GM19099 (cell line): ENCODE measurements around the gene SAXO1.

Experiments used
- POLR2A ChIP-seq: IDR thresholded peaks from 3 replicates; pipeline ENCODE4 v1.6.1; 2011; ENCODE audit warnings: low read depth; ENCODE audit not compliant: insufficient read length; ENCODE audit errors: extremely low read depth

Gene SAXO1

DNA sequence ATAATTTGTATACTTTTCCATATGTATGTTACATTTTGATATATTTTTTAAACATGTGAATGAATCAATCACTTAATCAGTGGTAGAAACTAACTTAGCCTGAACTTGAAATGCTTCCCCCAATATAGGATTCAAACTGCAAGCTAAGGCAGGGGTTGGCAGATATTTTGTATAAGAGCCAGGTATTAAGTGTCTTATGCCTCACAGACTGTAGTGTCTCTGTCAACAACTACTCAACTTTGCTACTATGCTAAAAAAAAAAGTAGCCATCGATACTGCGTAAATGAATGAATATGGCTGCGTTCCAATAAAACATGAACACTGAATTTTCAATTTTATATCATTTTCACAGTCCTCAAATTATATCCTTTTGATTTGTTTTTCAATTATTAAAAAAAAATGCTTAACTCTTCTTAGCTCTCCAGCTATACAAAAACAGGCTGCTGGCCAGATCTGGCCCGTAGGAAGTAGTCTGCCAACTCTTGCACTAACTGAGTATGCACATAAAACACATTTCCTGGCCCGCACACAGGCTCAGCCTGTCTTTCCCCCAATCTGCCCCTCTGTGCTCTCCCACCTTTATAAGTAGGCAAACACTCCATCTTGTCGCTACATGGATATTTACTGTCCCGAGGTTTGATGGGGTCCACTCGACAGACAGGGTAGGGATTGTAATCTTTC is 91.8 kb downstream of the SAXO1 start:
- TF ChIP-seq POLR2A, result no peak

DNA sequence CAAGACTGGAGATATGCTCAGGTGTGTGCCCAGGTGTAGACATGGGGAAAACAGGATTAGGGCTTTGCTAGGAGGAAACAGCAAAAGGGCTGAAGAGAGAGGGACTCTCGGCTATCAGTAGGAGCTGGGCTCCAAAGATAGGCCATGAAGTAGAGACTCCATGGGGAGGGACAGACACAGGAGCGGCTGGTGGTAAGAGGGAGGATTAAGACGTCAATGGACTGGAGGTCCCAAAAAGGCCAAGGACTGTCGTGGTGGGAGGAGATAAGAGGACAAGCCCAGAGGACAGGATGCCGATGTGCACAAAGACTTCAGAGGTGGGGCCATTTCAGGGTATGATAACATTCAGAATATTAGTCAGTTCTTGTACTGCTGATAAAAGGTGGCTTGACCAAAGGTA is 93.1 kb downstream of the SAXO1 start:
- no peak for TF ChIP-seq POLR2A

DNA sequence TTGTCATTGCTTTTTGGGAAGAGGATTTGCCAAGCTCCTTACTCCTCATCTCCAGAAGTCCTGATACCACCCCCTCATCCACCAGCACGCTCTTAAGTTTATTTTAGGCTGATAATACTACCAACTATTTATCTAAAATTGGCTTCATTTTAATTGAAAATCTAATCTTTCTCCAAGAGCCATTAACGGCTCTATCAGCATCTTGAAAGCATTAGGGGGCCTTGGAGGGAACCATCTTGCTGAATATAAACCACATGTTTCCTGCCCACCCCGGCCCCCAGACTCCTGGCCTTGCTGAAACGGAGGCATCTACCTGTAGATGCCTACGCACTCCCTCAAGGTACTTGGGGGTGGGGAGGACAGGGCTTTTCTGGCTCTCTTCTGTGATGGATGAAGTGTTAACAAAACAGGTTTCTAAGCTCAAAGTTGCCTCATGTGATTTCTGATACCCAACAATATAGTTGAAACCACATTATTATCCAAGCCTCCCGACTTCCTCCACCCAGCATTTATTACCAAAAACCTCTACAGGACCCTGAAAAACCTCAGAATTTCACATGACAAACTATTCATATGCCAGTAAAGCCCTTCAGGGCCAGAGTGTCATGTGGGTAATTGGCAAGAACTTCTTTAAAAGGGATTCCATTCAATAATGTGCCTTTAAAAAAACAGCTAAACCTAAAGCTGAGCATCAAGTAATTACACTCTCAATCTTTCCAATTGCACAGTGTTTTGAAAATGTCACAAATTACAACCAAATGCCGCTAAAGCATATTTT is 96.7 kb downstream of the SAXO1 start:
- TF ChIP-seq POLR2A, result no peak

DNA sequence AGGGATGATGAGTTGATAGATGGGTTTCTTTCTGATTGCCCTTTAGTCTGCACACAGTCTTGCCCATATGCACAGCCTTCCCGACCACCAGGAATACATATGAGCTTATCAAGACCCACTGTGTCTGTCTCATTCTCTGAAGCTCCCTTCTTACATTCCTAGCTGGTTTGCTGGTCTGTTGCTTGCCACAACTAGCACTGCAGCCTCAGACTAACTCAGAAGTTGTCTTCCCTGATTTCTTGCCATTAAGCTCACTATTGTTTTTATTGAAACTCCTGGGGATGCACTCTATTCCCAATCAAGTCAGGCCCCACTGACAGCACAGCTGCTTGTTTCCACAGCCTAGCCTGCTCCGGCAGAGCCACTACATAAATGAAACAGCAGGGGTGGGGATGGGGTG is 97.5 kb downstream of the SAXO1 start:
- no peak for TF ChIP-seq POLR2A

DNA sequence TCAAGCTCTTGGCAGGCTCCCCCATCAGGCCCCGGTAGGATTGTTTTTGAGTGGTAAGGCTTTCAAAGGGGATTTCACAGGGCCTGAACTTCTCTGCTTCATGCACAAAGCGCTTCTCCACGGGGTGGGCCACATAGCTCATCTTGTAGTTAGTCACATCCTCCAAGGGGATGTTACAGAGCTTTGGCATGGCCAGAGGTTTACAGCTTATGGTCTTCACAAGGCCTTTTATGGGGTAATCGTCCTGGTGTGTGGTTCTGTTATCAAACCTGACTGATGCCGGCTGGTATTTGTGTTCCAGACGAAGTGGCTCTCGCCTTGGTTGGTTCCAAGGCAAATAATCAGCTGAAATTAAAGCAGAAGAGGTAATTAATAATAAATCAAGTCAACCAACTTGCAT is 104.3 kb downstream of the SAXO1 start:
- no peak for TF ChIP-seq POLR2A

DNA sequence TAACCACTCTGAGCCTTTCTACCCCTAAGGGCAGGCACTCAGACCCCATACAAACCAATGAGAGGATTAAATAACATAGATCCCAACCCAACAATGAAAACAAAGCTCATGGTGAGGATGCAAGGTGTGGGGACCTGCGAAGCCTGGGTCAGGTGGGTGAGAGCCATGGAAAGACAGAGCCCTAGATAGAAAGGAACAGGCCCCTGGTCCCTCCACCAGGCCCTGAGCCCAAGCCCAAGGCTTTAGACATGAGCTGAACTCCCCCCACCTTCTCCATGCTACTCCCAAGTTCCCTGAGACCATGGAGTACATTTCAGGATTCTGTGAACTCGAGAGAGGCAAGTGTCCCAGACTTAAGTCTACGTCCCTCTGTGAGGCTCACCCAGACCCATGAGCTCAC is 106.5 kb downstream of the SAXO1 start:
- no peak for TF ChIP-seq POLR2A

DNA sequence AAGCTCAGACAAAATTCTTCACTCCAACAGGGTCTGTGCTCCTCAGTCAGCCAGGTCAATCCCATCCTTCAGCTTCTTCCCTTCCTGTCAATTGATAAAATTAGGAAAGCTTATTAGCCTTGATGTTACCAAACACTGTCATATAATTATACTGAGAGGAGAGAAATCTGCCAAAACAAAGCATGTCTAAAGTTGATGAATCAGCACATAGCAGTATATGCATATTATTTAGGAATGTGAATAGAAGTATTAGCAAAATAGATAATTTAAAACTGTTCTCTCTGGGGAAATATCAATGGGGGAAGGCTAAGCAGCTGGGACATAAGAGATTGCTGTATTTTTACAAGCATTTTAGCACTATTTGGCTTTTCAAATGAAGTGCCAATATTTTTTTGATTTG is 107.1 kb downstream of the SAXO1 start:
- TF ChIP-seq POLR2A, result no peak

DNA sequence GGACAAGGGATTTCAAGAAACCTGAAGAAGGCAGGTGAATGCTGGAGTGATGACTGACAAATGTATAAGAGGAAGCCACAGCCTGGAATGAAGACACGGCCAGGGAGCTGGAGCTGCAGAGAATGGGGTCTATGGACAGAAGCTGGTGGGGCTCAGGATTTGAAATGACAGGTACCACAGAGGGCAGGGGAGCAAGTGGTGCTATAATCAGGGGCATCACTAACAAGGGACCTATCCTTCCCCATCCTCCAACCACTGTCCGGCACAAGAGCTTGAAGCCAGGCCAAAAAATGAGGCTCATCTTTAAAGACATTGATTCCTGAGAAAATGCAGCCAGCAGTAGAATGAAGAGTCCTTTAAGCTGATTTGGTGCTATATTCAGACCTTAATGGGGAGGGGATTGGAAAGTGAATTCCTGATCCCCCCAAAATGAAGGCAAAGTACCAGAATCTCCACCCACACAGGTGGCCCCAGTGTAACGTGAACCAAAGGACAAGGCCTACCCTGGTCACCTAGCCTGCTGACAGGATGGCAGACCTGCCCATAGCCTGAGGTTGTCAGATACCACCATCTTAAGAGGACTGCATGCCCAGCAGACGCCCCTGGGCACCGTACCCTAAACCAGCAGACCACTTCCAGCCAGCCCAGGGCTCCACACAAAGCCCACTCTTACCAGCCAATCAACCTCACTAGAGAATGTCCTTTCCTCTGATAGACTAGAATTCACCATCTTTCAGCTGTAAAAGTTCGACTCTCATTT is 109.2 kb downstream of the SAXO1 start:
- no peak for TF ChIP-seq POLR2A

DNA sequence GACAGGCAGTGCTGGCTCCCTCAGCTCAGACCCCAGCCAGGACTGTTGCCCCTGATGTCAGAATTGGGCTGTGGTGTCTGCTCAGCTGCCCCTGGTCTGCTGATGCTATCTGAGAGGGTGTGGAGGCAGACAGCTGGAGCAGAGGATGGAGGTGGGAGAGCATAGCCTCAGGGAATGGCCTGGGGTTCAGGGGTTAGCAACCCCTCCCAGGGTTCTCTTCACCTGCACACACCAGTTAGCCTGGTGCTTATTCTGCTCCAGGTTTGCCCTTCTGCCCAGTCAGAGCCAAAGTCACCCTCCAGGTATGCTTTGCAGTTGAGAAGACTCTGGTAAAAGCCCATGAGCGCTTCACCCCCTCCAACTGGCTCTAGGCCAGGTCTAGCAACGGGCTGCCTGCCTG is 109.8 kb downstream of the SAXO1 start:
- TF ChIP-seq POLR2A, result no peak

DNA sequence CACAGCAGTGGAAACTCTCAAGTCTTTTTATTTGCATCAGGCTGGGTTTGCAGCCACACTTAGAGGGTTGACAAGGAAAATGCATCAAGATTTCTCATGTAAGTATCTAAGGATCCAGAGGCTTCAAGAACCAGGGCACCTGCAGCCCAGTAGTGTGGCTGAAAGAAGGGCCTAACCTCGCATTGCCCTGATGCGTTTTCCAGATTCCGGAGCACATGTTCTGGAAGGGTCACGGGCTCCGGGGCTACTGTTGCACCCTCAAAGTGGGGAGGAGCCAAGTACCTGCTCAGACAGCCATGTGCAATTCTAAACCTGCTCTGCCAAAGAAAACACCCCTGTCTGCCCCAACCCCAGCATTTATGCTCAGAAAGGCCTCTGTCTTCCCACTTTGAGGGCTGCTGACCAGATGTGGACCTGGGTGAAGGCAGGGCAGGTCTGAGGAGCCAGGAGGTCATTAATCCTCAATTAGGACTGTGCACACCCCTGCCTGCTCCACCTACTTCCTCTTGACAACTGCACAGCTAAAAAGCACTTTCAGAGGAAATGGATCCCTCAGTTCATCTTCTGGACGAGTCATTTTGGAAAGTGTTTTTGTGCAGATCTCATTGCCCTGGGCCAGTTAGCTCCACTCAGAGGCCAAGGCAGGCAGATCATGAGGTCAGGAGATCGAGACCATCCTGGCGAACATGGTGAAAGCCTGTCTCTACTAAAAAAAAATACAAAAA is 110.7 kb downstream of the SAXO1 start:
- TF ChIP-seq POLR2A, result no peak

DNA sequence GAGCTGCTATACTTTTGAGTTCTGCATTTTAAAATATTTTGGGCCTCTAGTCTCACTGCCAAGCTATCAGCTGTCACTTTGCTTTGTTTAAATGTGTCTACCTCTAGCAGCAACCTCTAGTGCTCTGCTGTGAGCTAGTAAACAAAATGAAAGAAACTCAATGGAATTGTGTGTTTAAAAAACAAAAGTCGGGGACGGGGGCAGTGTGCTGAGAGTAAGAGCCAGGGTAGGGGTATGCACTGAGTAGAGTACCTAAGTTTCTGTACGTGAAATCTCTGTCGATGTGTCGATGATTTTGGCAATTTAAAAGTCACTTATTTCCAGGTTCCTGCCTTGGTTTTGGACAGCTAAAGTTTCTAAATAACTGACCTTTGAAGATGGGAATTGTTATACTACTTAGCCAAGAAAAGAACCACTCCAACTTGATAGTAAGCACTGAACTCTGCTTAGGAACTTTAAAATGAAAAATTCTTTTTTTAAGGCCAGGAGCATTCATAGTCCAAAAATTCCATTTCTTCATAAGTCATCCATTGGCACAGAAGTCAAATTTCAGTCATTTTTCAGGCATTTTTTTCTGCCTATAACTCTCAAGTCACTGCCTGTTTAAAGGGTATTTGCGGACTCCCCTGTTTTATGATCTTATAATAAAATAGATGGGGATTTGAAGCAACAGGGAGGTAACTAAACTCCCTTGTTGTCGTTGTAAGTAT is 111.5 kb downstream of the SAXO1 start:
- no peak for TF ChIP-seq POLR2A

DNA sequence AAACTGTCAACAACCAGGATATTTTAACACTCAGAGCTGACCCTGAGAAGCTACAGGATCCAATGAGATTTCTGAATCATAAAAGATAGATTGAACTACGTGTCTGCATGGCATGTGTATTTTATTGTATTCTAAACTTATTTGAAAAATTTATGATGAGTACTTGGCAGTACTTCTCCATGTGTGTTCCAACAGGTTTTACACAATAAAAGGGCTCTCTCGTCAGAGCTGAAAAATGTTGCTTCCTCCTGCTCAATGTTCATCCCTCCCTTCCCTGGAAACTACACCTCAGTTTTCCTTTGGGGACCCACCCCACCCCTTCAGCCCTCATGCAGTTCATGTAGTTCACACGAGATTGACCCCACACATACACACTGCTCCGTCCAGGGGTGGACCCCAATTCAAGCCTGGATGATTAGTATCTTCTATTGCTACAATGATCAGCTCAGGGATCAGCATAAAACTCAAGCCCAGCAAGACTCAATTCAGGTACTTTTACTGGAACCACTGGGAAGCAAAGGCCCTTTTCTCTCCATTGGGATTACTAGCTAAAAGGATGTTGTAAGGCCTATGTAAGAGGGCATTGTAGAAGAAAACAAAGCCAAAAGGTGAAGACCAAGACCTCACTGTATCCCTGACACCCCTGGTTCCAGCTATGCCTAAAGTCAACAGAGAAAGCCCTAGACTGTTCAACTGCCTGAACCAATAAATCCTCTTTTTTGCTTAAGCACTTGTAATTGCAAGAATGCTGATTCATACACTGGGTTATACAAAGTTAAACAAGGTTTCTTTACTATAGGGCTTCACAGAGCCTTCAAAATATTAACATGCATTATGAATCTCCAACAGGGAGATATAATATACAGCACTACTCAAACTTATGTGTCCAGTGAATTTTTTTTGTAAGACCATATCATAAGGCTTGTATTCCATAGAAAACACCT is 112.6 kb downstream of the SAXO1 start:
- TF ChIP-seq POLR2A, result no peak

DNA sequence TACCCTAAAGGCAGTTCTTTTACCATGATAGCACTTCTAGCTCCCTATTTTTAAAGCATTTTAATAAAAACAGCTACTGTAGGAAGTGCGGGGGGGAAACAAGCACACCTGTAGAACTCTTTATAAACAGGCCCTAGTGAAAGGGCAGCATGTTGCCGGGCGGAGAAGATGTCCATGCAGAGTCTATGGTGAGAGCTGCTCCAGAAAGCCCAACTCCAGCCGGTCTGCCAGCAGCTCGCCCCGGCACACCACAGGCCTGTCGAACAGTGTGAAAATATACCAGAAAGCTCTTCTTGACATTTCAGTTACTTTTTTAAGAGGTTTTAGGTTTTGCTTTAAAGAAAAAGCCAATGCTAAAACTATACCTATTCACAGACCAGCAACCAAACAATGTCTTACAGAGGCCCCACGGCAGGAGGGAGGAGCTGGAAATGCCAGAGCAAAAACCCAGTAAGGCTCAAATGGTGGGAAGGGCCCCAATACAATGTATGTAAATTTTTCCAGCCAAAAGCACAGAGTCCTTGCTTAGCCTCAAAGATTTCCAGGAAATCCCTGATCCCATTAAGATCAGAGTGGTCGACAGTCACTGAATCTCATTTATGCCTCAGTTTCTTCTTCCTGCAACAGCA is 121.2 kb downstream of the SAXO1 start:
- no peak for TF ChIP-seq POLR2A
